ENCODE data around the gene IPPK. TPM values are rescaled to one million over a fixed set of nuclear protein-coding genes. Genes with fewer than 3 reads are reported as not detected.

The IPPK gene
- total RNA-seq, 1 experiment from 2014 or later: 15.4 TPM

DNA sequence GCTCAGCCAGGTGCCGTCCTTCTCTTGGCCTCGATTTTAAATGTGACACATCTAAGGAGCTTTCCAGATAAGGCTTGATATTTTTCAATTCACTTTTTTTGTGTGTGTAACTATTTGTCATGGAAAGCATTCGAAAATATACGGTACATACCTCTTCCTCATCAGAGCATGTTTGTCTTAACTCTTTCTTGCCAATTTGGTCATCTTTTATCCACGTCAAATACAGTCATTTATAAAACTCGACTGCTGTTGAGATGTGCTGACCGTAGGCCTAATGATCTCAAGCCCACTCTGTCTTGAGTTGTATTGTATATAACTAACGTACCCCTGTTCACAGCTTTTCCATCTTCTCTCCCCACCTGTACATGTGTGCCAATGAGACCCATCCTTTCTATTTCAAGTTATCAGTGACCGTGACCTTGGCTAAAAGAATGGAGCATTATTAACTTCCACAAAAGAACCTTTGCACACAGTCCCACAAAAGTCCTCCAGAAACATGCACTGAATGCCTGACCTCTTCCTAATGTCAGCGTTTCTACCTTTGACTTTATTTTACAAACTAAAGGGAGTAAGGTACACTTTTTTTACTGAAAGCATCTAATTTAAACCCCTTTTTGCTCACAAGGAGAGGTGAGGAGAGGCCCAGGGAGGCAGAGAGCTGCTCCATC, 61.6 kb downstream of the IPPK start:
- no peaks in the 10 kb centered on the region for H3K9me2 ChIP-seq (ENCODE audit: insufficient read depth)
- no peak overlapping the region for H3K4me3 ChIP-seq (replicated peaks in 1 of 2; ENCODE audit: low read depth in 1 of 2, low read length in 2 of 2)
- CTCF ChIA-PET: no interaction called here
- intact Hi-C loops (cut with micrococcal nuclease): no loop called here
- no peaks in the 10 kb centered on the region for H3K27me3 ChIP-seq (ENCODE audit: insufficient read depth, low read length)
- POLR2A ChIA-PET: no interaction called here
- no peaks in the 10 kb centered on the region; a peak in 1 of 4 replicates for H3K36me3 ChIP-seq (ENCODE audit: control insufficient read depth in 1 of 2, insufficient read depth in 2 of 2, low read length in 2 of 2)
- no peak overlapping the region for H3K4me2 ChIP-seq (ENCODE audit: low read length)
- H4K20me1 ChIP-seq (ENCODE audit: insufficient read depth): no peaks in the 10 kb centered on the region
- H3K79me2 ChIP-seq (ENCODE audit: insufficient read depth, low read length): no peaks in the 10 kb centered on the region
- no peak for TF ChIP-seq YY1 (IDR thresholded peaks at IDR 0.05; ENCODE audit: extremely low read depth, insufficient replicate concordance, low read depth, low read length)
- no peak for TF ChIP-seq ELF1 (IDR thresholded peaks at IDR 0.05; ENCODE audit: borderline replicate concordance, low read depth)
- no peak for TF ChIP-seq RAD21 (IDR thresholded peaks at IDR 0.05; ENCODE audit: low read depth)
- TF ChIP-seq, protein P1, sequence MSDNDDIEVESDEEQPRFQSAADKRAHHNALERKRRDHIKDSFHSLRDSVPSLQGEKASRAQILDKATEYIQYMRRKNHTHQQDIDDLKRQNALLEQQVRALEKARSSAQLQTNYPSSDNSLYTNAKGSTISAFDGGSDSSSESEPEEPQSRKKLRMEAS (IDR thresholded peaks at IDR 0.05): no peak
- no peak for TF ChIP-seq POLR2A (IDR thresholded peaks at IDR 0.05; ENCODE audit: borderline replicate concordance, extremely low read depth, insufficient read depth, insufficient read length)
- no peak for TF ChIP-seq SRF (IDR thresholded peaks at IDR 0.05; ENCODE audit: low read depth)
- no peak for TF ChIP-seq ZBTB33 (IDR thresholded peaks at IDR 0.05; ENCODE audit: extremely low read depth, insufficient replicate concordance, low read length)
- no peak for TF ChIP-seq SIN3A (IDR thresholded peaks at IDR 0.05; ENCODE audit: low read depth)
- TF ChIP-seq ZFX (IDR thresholded peaks at IDR 0.05): no peak
- TF ChIP-seq EZH2 (IDR thresholded peaks at IDR 0.05): no peak
- TF ChIP-seq CBX3 (IDR thresholded peaks at IDR 0.05; ENCODE audit: low read depth): no peak
- TF ChIP-seq TCF7L2 (IDR thresholded peaks at IDR 0.05; ENCODE audit: borderline replicate concordance, extremely low read depth, insufficient read depth, insufficient read length): no peak
- no peak for TF ChIP-seq ATF3 (IDR thresholded peaks at IDR 0.05)
- no peak for TF ChIP-seq EGR1 (IDR thresholded peaks at IDR 0.05; ENCODE audit: low read depth)
- no peak for TF ChIP-seq FOSL1 (IDR thresholded peaks at IDR 0.05; ENCODE audit: low read depth)
- no peak for ATAC-seq
- BruUV-seq (replicated peaks): no TSS peak
- H3K9me3 ChIP-seq (ENCODE audit: control insufficient read depth in 1 of 2, insufficient read depth in 1 of 2, low read depth in 1 of 2, low read length in 2 of 2): no peaks in the 10 kb centered on the region
- no peaks in the 10 kb centered on the region for H3K4me1 ChIP-seq (ENCODE audit: control insufficient read depth in 1 of 2, insufficient read depth in 2 of 2, low read length in 2 of 2)
- H2AFZ ChIP-seq (ENCODE audit: low read depth, low read length, poor library complexity, severe bottlenecking): no peak overlapping the region
- DNase-seq (ENCODE audit: low read depth, low spot score): no peak
- no peak overlapping the region for H3K9ac ChIP-seq (ENCODE audit: low read length)
- RAD21 ChIA-PET (ENCODE audit: low non-redundant PET in 1 of 2, low total read pairs in 2 of 2, uncharacterized antibody in 2 of 2, unreplicated experiment in 2 of 2): no interaction called here
- H3K27ac ChIP-seq (ENCODE audit: low read depth, low read length): no peak overlapping the region

Measured in HCT116 (cell line).